Stimulated activated CD8-positive, alpha-beta memory T cell treated with anti-CD3 and anti-CD28 coated beads, Interleukin-15, amount 100 ng/mL, for 1 hour (primary cell): ENCODE data around the gene LYAR.

Experiments used
- DNase-seq: peaks from one replicate; pipeline ENCODE4 v3.0.0-alpha.2; 2020; ENCODE audit warnings: low read depth

Gene LYAR

DNA sequence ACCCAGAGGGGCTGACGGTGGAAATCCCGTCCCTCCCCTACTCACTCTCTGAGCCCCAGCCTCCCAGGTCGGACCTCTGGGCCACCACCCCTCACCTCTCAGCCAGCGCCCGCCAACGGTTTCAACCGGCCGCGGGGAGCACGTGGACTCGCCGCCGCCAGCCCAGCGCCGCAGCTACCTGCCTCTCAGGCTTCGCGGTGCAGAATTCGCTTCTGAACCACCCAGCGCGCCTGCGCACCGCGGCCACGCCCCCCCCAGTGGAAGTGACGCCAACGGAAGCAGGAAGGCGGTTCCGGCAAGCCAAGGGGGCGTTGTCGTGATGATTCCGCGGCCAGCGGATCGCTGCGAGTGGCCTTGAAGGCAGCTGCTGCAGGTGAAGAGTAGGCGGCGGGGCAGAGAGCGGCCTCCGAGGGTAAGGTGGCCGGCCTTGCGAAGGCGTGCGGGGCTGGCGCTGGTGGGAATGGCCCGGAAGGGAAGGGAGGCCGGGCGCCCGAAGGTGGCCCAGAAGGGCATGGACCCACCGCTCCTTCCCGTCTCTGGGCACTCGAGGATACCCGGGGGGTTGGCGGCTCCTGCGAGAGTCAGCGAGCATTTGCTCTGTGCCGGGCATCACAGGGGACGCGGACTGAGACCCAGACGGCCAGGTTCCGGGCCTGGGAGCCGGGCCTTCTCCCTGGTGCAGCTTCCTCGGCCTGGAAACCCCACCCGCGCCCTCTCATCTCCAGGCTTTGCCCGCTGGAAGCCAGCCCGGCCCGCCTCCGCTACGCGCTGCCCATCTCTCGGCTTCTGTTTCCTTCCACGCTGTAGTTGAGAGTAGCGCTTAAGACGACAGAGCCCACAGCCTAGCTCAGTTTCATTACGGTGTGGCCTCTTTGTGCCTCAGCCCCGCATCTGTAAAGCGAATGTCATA, at the start of gene LYAR, which contains the start of gene ZBTB49:
Gene LYAR, minus strand, starts transcription at position 214 of the 910 bp plus-strand sequence. CDS start 6,412 bp downstream, outside the sequence.
Gene ZBTB49, plus strand, starts transcription at position 311 of the 910 bp plus-strand sequence. CDS start 9,695 bp downstream, outside the sequence.
- DNase-seq: peak; percentile 96

- no peak for DNase-seq
Measured at GRCh38 chr4:4339504-4340085, 49.6 kb upstream of the LYAR start.

DNA sequence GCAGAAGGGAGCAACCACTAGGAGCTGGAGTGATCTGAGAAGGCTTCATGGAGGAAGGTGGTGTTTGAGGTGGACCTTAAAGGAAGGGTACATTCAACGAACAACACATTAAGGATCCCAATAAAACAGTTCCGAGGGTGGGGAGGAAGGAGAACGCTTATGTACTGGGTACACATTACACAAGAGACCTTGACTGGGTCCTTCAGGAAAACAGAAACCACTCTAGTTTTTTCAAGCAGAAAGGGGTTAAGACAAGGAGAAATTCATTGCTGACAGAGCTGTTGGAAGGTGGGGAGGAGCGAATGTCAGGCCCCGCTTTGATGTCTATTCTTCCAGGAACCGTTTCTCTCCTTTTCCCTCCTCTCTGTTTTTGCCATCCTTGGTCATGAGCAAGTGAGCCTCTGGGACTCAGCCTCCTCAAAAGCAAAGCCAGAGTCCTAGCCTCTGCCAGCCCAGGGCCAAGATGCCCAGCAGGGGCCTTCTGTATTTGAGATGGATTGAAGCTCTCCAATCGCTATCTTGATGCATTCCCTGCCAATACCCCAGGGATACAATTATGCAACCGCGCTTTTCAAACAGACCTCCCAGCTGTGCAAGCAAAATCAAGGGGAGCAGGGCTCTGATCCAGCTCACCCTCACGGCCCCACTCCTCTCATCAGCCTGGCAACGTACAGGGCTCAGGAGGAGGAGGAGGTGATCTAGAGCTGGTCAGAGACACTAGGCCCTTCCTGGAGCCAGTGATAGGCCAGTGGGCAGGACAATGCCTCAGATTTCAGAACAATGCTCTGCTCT, 48.5 kb upstream of the LYAR start:
- DNase-seq: no peak

- DNase-seq: peak; percentile 40
Measured at GRCh38 chr4:4334798-4335520, 45.0 kb upstream of the LYAR start.

- no peak for DNase-seq
Measured at GRCh38 chr4:4333265-4333706, 43.3 kb upstream of the LYAR start.

DNA sequence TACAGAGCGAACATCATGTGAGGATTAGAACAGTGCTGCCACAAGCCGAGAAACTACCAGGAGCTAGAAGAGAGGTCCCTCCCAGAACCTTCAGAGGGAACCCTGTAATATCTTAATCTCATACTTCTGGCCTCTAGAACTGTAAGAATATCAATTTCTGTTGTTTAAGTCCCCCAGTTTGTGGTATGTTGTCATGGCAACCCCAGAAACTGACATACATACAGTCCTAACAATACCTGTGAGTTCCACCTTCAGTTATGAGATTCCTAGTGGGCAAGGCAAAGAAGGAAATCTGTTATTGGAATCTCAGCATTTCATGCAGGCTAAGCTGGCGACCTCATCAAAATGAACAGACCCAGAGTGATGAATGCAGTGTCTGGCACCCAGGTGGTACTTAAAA, 42.6 kb upstream of the LYAR start:
- DNase-seq: no peak

DNA sequence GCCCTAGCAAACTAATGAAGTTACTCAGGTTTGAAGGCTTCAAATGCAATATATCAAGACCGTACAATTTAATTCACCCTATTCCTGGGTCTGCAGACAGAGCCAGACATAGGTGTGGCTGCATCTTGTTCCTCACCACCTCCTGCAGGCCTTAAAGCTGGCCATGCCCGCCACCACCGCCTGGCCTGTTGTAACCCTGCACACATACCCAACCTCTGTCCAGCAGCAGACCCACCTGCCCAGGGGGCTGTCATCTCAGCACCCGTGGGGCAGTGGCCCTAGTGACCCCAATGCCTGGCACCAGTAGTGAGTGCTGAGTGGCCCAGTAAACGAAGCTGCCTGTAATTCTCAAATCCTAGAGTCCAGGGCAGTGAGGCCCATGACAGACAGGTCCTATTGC, 40.8 kb upstream of the LYAR start:
- DNase-seq: no peak

DNA sequence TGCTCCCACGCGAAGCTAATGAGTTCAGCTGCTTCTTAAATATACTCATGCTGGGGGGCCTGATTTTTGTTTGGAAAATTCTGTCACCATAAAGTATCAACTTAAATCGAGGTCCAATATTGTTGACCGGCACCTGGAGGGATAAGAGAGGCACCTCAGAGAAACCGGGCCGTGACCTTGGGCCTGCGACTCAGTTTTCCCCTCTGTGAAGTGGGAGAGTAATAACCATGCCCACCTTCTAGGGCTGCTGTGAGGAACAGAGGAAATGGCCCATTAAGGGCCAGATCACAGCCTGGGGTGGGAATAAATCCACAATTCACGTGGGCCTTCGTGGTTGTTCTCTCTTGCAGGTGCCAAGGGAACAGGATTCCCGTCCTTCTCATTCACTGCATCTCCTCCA, 39.5 kb upstream of the LYAR start:
- DNase-seq: no peak

- no peak for DNase-seq
Measured at GRCh38 chr4:4328840-4329239, 38.9 kb upstream of the LYAR start.

DNA sequence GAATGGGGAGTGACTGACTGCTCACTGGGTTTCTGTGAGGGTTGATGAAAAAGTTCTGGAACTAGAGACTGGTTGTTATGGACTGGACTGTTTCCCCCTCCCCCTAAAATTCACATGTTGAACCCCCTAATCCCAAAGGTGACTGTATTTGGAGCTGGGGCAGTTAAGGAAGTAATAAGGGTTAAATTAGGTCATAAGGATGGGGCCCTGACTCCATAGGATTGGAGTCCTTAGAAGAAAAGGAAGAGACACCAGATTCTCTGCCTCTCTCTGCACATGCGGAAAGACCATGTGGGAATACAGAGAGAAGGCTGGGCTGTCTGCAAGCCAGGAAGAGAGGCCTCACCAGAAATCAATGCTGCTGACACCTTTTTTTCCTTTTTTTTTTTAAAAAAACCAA, 38.3 kb upstream of the LYAR start:
- DNase-seq: no peak

DNA sequence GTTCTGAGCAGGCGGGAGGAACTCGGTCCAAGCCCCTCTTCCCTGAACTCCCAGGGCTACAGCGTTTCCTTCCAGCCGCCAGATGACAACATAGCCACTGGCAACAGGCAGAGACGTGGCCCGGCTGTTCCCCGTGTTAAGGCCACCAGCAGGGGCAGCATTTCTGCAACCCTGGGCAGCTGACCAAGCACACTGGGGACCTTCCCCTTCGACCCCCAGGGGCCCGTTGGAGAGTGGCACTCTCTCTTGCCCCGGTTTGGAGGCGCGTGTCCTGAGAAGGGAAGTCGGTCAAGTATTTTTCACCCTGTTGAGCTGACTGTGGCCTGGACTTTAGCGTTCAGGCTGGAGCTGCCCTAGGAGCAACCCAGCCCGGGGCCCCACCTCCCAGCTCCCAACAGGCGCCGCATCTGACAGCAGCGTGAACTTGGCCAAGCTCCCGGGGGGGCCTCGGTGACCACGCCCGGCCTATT, 37.7 kb upstream of the LYAR start:
- no peak for DNase-seq

DNA sequence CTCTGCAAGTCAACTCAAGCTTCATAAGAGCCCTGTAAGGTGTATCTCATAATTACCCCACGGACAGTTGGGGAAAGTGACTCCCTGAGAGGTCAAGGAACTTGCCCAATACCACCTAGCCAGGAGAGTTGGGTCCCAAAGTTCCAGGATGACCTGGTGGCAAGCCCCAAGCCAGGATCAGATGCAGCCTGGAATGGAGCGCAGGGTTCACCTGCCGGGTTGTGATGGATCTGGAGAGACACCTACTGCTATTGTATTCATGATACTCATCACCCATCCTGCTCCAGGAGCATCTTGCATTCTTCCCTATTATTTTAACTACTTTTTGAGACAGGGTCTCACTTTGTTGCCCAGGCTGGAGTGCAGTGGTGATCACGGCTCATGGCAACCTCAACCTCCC, 36.2 kb upstream of the LYAR start:
- no peak for DNase-seq

- DNase-seq: no peak
Measured at GRCh38 chr4:4325321-4325720, 35.4 kb upstream of the LYAR start.

DNA sequence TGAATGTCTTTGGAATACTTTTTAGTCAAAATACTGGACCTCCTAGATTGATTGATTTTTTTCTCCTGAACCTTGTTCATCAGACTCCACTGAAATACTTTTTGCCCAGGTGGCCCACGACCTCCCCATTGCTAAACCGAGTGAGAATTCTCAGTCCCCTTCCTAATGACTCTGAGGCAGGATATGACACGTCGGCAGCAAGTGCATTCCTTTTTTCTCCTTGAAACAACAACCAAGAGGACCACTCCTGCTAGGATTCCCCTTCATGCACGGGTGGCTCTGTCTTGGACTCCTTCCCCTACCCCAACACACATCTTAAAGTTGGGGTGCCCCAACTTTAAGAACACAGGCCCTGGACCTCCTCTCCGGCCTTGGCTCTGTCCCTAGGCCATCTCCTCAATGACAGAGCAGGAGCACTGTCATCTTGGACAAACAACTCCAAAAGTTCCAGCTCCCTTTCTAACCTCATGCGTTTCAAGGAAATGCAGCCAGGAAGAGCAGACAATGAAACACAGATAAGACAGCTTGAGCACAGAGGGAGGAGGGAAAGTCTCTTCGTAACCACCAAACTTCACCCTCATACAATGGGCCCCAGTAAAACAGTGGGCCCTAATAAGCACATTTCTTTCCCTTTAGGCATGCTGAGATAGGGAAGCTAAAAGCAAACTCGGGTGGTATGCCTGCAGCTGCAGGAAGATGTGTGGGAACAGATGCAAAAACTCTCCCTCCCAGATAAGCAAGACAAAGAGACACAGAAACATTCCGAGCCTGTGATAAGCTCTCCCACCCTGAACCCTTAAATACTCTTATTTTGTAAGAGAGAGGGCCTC, 34.0 kb upstream of the LYAR start:
- no peak for DNase-seq

- no peak for DNase-seq
Measured at GRCh38 chr4:4321951-4322688, 32.2 kb upstream of the LYAR start.

GRCh38 chr4:4320951-4321714, 31.2 kb upstream of the LYAR start:
- no peak for DNase-seq

DNA sequence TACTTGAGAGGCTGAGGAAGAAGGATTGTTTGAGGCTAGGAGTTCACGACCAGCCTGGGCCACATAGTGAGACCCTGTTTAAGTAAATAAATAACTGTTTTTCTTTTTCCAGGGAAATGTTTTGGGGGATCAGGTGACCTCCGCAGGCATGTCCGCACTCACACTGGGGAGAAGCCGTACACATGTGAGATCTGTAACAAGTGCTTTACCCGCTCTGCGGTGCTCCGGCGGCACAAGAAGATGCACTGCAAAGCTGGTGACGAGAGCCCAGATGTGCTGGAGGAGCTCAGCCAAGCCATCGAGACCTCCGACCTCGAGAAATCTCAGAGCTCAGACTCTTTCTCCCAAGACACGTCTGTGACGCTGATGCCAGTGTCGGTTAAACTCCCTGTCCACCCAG, 30.6 kb upstream of the LYAR start:
- DNase-seq: no peak

DNA sequence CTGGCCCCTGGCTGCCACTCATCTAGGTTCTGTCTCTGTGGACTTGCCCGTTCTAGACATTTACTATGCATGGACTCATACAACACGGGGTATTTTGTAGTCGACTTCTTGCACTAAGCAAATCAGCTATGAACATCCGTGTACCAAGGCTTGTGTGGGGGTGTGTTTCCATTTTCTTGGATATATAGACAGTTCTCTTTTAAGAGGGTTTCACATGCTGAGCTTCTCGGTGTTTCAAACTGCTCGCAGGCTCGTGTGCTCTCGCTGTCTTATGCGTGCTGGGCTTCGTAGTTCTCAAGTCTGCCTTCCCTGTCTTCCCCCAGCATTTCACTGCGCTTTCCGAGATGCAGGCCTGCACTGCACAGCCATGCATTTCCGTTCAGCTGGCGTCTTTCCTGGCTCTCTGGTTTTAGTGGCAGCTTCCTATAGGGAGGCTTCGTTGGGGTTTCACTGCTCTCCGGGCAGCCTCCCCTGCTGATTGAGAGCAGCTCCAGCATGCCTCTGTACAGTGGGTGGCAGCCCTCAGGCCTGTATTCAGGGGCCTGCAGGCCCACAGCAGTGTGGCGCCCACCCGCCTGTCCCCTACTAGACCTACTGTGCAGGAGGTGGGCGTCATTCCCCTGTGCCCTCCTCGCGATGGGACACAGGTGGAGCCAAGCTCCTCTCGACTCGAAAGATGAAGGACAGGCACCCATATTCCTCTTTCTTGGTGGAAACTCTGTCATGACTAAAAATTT, 27.7 kb upstream of the LYAR start:
- no peak for DNase-seq

DNA sequence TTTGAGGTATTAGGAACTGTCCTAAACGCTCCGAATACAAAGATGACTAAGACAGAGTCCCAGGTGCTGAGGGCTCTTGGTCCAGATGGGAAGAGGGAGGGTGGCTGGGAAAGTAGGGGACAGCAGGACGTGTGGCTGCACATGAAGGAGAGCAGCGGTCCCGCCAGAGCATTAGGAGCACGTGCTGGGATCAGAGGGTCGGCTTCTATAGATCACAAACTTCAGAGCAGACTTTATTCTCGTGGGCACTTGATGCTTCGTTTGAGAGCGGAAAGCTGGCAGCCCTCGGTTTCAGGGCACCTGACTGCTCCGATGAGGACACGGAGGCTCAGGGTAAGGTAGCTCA, 26.2 kb upstream of the LYAR start:
- no peak for DNase-seq
